Endothelial cell of umbilical vein (primary cell): ENCODE measurements around the gene LHX3. TPM values are rescaled to one million over a fixed set of nuclear protein-coding genes. Genes with fewer than 3 reads are reported as not detected.

Source experiments
- BruUV-seq: library from RNA; stranded (reverse); fragments of 400-500 nt; replicated peaks from 2 replicates; lab custom pipeline; 2021; lab: Mats Ljungman, UMichigan
- CTCF ChIA-PET: fragments of 300-600, 350-600 bp; sonication (Branson Sonifier 250); formaldehyde crosslinking; loops from one replicate; lab custom pipeline; 2021; ENCODE audit warnings: antibody characterized with exemption, inconsistent platforms; lab: Charles Lee
- POLR2A ChIA-PET: fragments of 300-600, 350-600 bp; sonication (Branson Sonifier 250); formaldehyde crosslinking; loops from one replicate; lab custom pipeline; 2021; ENCODE audit warnings: antibody characterized with exemption, inconsistent platforms; lab: Charles Lee
- DNase-seq: peaks from one replicate; pipeline ENCODE4 v3.0.0-alpha.2; 2011; ENCODE audit warnings: low read depth, low spot score
- FAIRE-seq: peaks from 2 replicates; lab custom pipeline; 2011; peaks lifted over from hg19 to GRCh38; lab: Jason Lieb, UNC
- H2AFZ ChIP-seq: 2 replicates; pipeline ENCODE4 v1.6.0; 2012; ENCODE audit warnings: low read depth, low read length, control low read depth, inconsistent platforms
- H3K27ac ChIP-seq: 2 replicates; pipeline ENCODE4 v1.5.1; 2011; ENCODE audit warnings: low read depth, mild to moderate bottlenecking, control low read depth, low read length, moderate library complexity; ENCODE audit not compliant: insufficient read depth
- H3K27me3 ChIP-seq, 2 experiments: 2 replicates each; pipeline versions ENCODE4 v1.6.0 to v1.6.1; 2011; ENCODE audit warnings: low read length in 2 of 2, mixed read lengths in 1 of 2; ENCODE audit not compliant: control insufficient read depth in 2 of 2, insufficient read depth in 2 of 2
- H3K36me3 ChIP-seq, 2 experiments: 2 replicates in 1 of 2; 3 replicates in 1 of 2; pipeline ENCODE4 v1.5.1; 2011; ENCODE audit warnings: low read length in 2 of 2, mild to moderate bottlenecking in 1 of 2, moderate library complexity in 1 of 2; ENCODE audit not compliant: control insufficient read depth in 2 of 2, insufficient read depth in 2 of 2; ENCODE audit errors: extremely low read depth in 1 of 2
- H3K4me1 ChIP-seq: 3 replicates; pipeline ENCODE4 v1.5.1; 2011; ENCODE audit warnings: mild to moderate bottlenecking, low read length; ENCODE audit not compliant: control insufficient read depth, insufficient read depth; ENCODE audit errors: extremely low read depth
- H3K4me2 ChIP-seq: 2 replicates; pipeline ENCODE4 v1.6.1; 2011; ENCODE audit warnings: low read length, control low read depth, mixed read lengths; ENCODE audit not compliant: insufficient read depth
- H3K4me3 ChIP-seq, 3 experiments: fragments of 200-600 bp in 1 of 3; sonication (generic), shearing (Covaris generic) in 1 of 3; replicated peaks in 1 of 3; 2 replicates each; pipeline ENCODE4 v1.5.1; 2011 to 2016; ENCODE audit warnings: control low read depth in 3 of 3, low read length in 3 of 3, mild to moderate bottlenecking in 2 of 3, inconsistent platforms in 1 of 3, low read depth in 1 of 3, moderate library complexity in 1 of 3; ENCODE audit not compliant: insufficient read depth in 1 of 3
- H3K79me2 ChIP-seq: 2 replicates; pipeline ENCODE4 v1.6.0; 2012; ENCODE audit warnings: low read length, inconsistent platforms; ENCODE audit not compliant: control insufficient read depth, insufficient read depth
- H3K9ac ChIP-seq: replicated peaks from 2 replicates; pipeline ENCODE3; 2011; ENCODE audit warnings: low read length, control low read depth; ENCODE audit not compliant: insufficient read depth; ENCODE audit errors: extremely low read depth
- H3K9me1 ChIP-seq: replicated peaks from 3 replicates; pipeline ENCODE4 v1.6.0; 2011; ENCODE audit warnings: mild to moderate bottlenecking, low read length; ENCODE audit not compliant: control insufficient read depth, insufficient read depth; ENCODE audit errors: extremely low read depth
- H3K9me3 ChIP-seq: replicated peaks from 2 replicates; pipeline ENCODE4 v1.5.1; 2012; ENCODE audit warnings: low read length, inconsistent platforms; ENCODE audit not compliant: control insufficient read depth, insufficient read depth
- H4K20me1 ChIP-seq: replicated peaks from 2 replicates; pipeline ENCODE3; 2011; ENCODE audit warnings: mild to moderate bottlenecking, low read length; ENCODE audit not compliant: control insufficient read depth, insufficient read depth; ENCODE audit errors: extremely low read depth
- EZH2 ChIP-seq: IDR thresholded peaks from 2 replicates; pipeline ENCODE4 v1.6.1; 2012; ENCODE audit warnings: borderline replicate concordance, low read depth, mild to moderate bottlenecking, moderate library complexity, low read length, inconsistent platforms; ENCODE audit not compliant: severe bottlenecking
- FOS ChIP-seq: IDR thresholded peaks from 2 replicates; pipeline ENCODE4 v1.6.1; 2011; ENCODE audit warnings: mild to moderate bottlenecking, low read length, moderate library complexity, borderline replicate concordance; ENCODE audit not compliant: insufficient read depth
- GATA2 ChIP-seq: IDR thresholded peaks from 2 replicates; pipeline ENCODE4 v1.7.0; 2011; ENCODE audit warnings: low read depth, mild to moderate bottlenecking, moderate library complexity, mixed read lengths, low read length; ENCODE audit not compliant: insufficient read length, insufficient read depth
- JUN ChIP-seq: IDR thresholded peaks from 2 replicates; pipeline ENCODE4 v1.6.1; 2011; ENCODE audit warnings: borderline replicate concordance, low read depth; ENCODE audit not compliant: insufficient read length, insufficient read depth
- POLR2A ChIP-seq: IDR thresholded peaks from 2 replicates; pipeline ENCODE4 v1.6.1; 2012; ENCODE audit warnings: low read depth, mild to moderate bottlenecking, control low read depth, low read length
- dilution Hi-C: fragments of 300-500 bp; cut with MboI; formaldehyde crosslinking; loops from one replicate; pipeline ENCODE4 v1.15.0; 2019; ENCODE audit warnings: low sequenced_read_pairs; ENCODE audit not compliant: extremely low pct_ligation_motif_present
- intact Hi-C: fragments of 100-400 bp; cut with micrococcal nuclease; formaldehyde crosslinking; loops from one replicate; pipeline ENCODE4 v1.10.0; 2022
- polyA plus RNA-seq, 4 experiments: library from polyadenylated mRNA; depleted of rRNA in 3 of 4; stranded (reverse) in 3 of 4; unstranded in 1 of 4; fragments of >200 nt; gene quantifications; 2 replicates each; pipeline versions ENCODE4 v1.2.1 to v1.2.3, GENCODE V29; 2011 to 2012; ENCODE audit warnings: missing spikeins in 1 of 4
- total RNA-seq: library from RNA; stranded (reverse); gene quantifications from 2 replicates; pipeline ENCODE4 v1.2.3, GENCODE V29; 2021
- TF ChIP-seq, protein P1 (sequence below), 2 donors: IDR thresholded peaks; 1 replicate in 1 of 2; 2 replicates in 1 of 2; pipeline ENCODE4 v1.5.1; 2011; ENCODE audit warnings: low read length in 2 of 2, mild to moderate bottlenecking in 2 of 2, moderate library complexity in 2 of 2, control low read depth in 1 of 2, inconsistent platforms in 1 of 2, low read depth in 1 of 2; ENCODE audit not compliant: insufficient read depth in 1 of 2; ENCODE audit errors: extremely low read depth in 1 of 2
- TF ChIP-seq, protein P2 (sequence below): IDR thresholded peaks from 2 replicates; pipeline ENCODE4 v1.6.1; 2011; ENCODE audit not compliant: insufficient read depth, insufficient read length

Gene LHX3
- total and polyA plus RNA-seq, 2 donors (not counting 3 experiments of a cell fraction or from before 2014, with no cell fraction given): not detected

DNA sequence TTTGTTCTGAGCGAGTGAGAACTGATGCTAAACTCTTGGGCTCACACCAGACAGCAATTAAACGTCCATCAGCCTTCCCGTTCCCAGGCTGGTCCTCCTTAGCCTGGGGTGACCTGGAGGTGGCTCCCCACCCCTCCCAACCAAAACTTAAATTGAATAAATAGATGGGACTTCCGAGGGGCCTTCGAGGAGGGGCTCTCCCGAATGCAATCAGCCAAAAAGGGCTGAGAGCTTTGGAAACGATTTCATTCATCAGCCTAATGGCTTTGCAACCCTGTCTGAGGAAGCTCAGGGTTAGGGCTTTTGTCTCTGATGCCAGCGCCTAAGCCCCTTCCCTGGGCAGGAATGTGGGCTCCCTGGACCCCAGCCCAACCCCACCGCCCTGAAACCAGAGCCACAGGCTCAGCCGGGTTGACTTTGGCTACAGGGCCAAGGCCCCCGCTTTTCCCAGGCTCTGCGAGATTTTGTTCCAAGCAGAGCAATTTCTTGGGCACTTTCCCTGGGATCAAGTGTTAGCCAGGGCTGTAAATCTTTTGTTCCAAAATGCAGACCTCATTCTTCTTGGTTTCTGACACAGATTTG, 29.2 kb downstream of the LHX3 start:
- Histone ChIP-seq H3K4me3 (no peak overlapping the region), H2AFZ (no peak overlapping the region), H3K4me2 (no peak overlapping the region), H4K20me1 (no peaks in the 10 kb centered on the region), H3K27me3 (peaks cover 0 to 1% of the 10 kb centered on the region in 2 experiments), H3K9me3 (no peaks in the 10 kb centered on the region), H3K27ac (no peak overlapping the region), H3K79me2 (no peaks in the 10 kb centered on the region), H3K9me1 (no peaks in the 10 kb centered on the region), H3K36me3 (no peaks in the 10 kb centered on the region), H3K4me1 (no peaks in the 10 kb centered on the region), H3K9ac (no peak overlapping the region)
- ChIA-PET CTCF (interaction anchor here (0.9 to 1.7 kb wide), 4 partner anchors 9 to 93 kb away, joined by 3 to 7 read pairs (median 3); no protein-coding TSS in a partner anchor), POLR2A (no interaction called here)
- FAIRE-seq (no peak), DNase-seq (no peak)
- no TSS peak for BruUV-seq
- intact Hi-C loops (no loop called here), dilution Hi-C loops (no loop called here)
- no peak for TF ChIP-seq GATA2
- TF ChIP-seq, protein P1, sequence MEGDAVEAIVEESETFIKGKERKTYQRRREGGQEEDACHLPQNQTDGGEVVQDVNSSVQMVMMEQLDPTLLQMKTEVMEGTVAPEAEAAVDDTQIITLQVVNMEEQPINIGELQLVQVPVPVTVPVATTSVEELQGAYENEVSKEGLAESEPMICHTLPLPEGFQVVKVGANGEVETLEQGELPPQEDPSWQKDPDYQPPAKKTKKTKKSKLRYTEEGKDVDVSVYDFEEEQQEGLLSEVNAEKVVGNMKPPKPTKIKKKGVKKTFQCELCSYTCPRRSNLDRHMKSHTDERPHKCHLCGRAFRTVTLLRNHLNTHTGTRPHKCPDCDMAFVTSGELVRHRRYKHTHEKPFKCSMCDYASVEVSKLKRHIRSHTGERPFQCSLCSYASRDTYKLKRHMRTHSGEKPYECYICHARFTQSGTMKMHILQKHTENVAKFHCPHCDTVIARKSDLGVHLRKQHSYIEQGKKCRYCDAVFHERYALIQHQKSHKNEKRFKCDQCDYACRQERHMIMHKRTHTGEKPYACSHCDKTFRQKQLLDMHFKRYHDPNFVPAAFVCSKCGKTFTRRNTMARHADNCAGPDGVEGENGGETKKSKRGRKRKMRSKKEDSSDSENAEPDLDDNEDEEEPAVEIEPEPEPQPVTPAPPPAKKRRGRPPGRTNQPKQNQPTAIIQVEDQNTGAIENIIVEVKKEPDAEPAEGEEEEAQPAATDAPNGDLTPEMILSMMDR (IDR thresholded peaks at IDR 0.05; ENCODE audit: extremely low read depth in 1 of 2, insufficient read depth in 1 of 2, low read depth in 1 of 2, low read length in 2 of 2): no peak
- TF ChIP-seq JUN: no peak
- TF ChIP-seq FOS: no peak
- TF ChIP-seq POLR2A: no peak
- TF ChIP-seq EZH2: no peak
- TF ChIP-seq, protein P2, sequence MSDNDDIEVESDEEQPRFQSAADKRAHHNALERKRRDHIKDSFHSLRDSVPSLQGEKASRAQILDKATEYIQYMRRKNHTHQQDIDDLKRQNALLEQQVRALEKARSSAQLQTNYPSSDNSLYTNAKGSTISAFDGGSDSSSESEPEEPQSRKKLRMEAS: no peak
